K562 (cell line): ENCODE data around the gene ZNF747. TPM values are rescaled to one million over a fixed set of nuclear protein-coding genes. Genes with fewer than 3 reads are reported as not detected.
A peak's percentile ranks its signal among the peaks of the same experiment; 100 is the strongest.

Experiments
- ARID2 ChIP-seq: fragments of 450-650 bp; IDR thresholded peaks from 2 replicates; pipeline ENCODE4 v1.6.1; 2017; ENCODE audit warnings: antibody characterized with exemption, mild to moderate bottlenecking
- CBFA2T3 ChIP-seq: fragments of 450-650 bp; IDR thresholded peaks from 2 replicates; pipeline ENCODE4 v1.6.1; 2017
- CREM ChIP-seq: IDR thresholded peaks from 2 replicates; pipeline ENCODE4 v1.6.1; 2014; ENCODE audit warnings: antibody characterized with exemption, low read depth
- DLX4 ChIP-seq: fragments of 250-450 bp; sonication (Bioruptor Pico); IDR thresholded peaks from 2 replicates; pipeline ENCODE4 v1.6.1; 2021; ENCODE audit warnings: mild to moderate bottlenecking
- EP400 ChIP-seq: fragments of 450-650 bp; IDR thresholded peaks from 2 replicates; pipeline ENCODE4 v1.6.1; 2017; ENCODE audit warnings: antibody characterized with exemption, mild to moderate bottlenecking, moderate library complexity
- ETV5 ChIP-seq: sonication (generic); formaldehyde crosslinking; IDR thresholded peaks from 2 replicates; pipeline ENCODE4 v1.4.0; 2020; ENCODE audit warnings: low read depth, mild to moderate bottlenecking, missing genetic modification reagents
- IFI16 ChIP-seq: fragments of 250-450 bp; sonication (Bioruptor Pico); IDR thresholded peaks from 2 replicates; pipeline ENCODE4 v2.1.2; 2022; ENCODE audit warnings: mild to moderate bottlenecking, inconsistent platforms
- ILF3 ChIP-seq: fragments of 450-650 bp; IDR thresholded peaks from 2 replicates; pipeline ENCODE4 v1.6.1; 2018; ENCODE audit warnings: antibody characterized with exemption, mild to moderate bottlenecking, moderate library complexity, borderline replicate concordance
- KHSRP ChIP-seq: fragments of 450-650 bp; IDR thresholded peaks from 2 replicates; pipeline ENCODE4 v1.6.1; 2017
- MYC ChIP-seq, 2 experiments: fragments of 250-450 bp in 1 of 2; sonication (Bioruptor Pico) in 1 of 2; IDR thresholded peaks; 2 replicates each; pipeline versions ENCODE4 v1.5.1 to v1.6.1; 2012 to 2021; ENCODE audit warnings: low read depth in 2 of 2, borderline replicate concordance in 1 of 2, improper control_type of control experiment in 1 of 2, low read length in 1 of 2, mild to moderate bottlenecking in 1 of 2, moderate library complexity in 1 of 2
- NEUROD1 ChIP-seq: fragments of 150-350 bp; IDR thresholded peaks from 2 replicates; pipeline ENCODE4 v1.6.1; 2014; ENCODE audit warnings: borderline replicate concordance, low read length, low read depth; ENCODE audit not compliant: partially characterized antibody
- OTX1 ChIP-seq: fragments of 450-650 bp; formaldehyde crosslinking; IDR thresholded peaks from 2 replicates; pipeline ENCODE4 v1.4.0; 2022; ENCODE audit warnings: mild to moderate bottlenecking
- PRDM10 ChIP-seq: fragments of 450-650 bp; IDR thresholded peaks from 2 replicates; pipeline ENCODE4 v1.6.1; 2018; ENCODE audit not compliant: partially characterized antibody
- PTBP1 ChIP-seq: fragments of 200-400 bp; formaldehyde crosslinking; IDR thresholded peaks from 2 replicates; pipeline ENCODE4 v1.6.1; 2017; ENCODE audit warnings: low read depth, low read length
- SOX6 ChIP-seq: fragments of 450-650 bp; IDR thresholded peaks from 2 replicates; pipeline ENCODE4 v1.6.1; 2014; ENCODE audit warnings: mild to moderate bottlenecking
- SPI1 ChIP-seq: IDR thresholded peaks from 2 replicates; pipeline ENCODE4 v1.6.1; 2011; ENCODE audit warnings: low read depth, low read length, control low read depth, borderline replicate concordance
- SRSF7 ChIP-seq: fragments of 200-400 bp; formaldehyde crosslinking; optimal IDR thresholded peaks from 2 replicates; pipeline ENCODE3; 2017; ENCODE audit warnings: mild to moderate bottlenecking, low read depth, low read length
- ZBTB11 ChIP-seq, 3 experiments: fragments of 200-800 bp in 1 of 3; fragments of 250-450 bp in 1 of 3; fragments of 450-650 bp in 1 of 3; sonication (Bioruptor Pico) in 1 of 3; sonication (Bioruptor generic) in 1 of 3; formaldehyde crosslinking in 1 of 3; IDR thresholded peaks; 2 replicates each; pipeline versions ENCODE4 v1.6.1 to v1.8.0; 2016 to 2022; ENCODE audit warnings: mild to moderate bottlenecking in 2 of 3, missing genetic modification characterization in 2 of 3, missing compliant biosample characterization in 1 of 3, moderate library complexity in 1 of 3
- ZBTB26 ChIP-seq: fragments of 450-650 bp; formaldehyde crosslinking; IDR thresholded peaks from 2 replicates; pipeline ENCODE4 v1.4.0; 2022; ENCODE audit warnings: missing genetic modification characterization
- ZNF24 ChIP-seq: fragments of 450-650 bp; IDR thresholded peaks from 2 replicates; pipeline ENCODE4 v1.6.1; 2016
- ZNF445 ChIP-seq: fragments of 250-450 bp; sonication (Bioruptor Pico); IDR thresholded peaks from 2 replicates; pipeline ENCODE4 v1.4.0; 2020; ENCODE audit warnings: low read depth, mild to moderate bottlenecking, moderate library complexity
- ZNF668 ChIP-seq: fragments of 250-450 bp; sonication (Bioruptor Pico); IDR thresholded peaks from 2 replicates; pipeline ENCODE4 v1.8.0; 2022; ENCODE audit warnings: mild to moderate bottlenecking, inconsistent platforms
- ZSCAN29 ChIP-seq: fragments of 450-650 bp; IDR thresholded peaks from 2 replicates; pipeline ENCODE4 v1.6.1; 2017
- polyA plus RNA-seq, 8 experiments: library from polyadenylated mRNA; depleted of rRNA in 4 of 8; stranded (reverse) in 5 of 8; unstranded in 3 of 8; fragments of >200 nt; fragmentation: Nextera tagmentation in 2 of 8; fragmentation: Illumina TruSeq in 1 of 8; extraction: Ambion mirVana in 2 of 8; extraction: Trizol in 1 of 8; gene quantifications; 2 replicates each; pipeline versions ENCODE4 v1.2.1 to v1.2.3, GENCODE V29; 2011 to 2014; ENCODE audit warnings: inconsistent platforms in 1 of 8, missing spikeins in 1 of 8
- total RNA-seq, 7 experiments: library from RNA; depleted of rRNA in 6 of 7; stranded (reverse); fragments of >200 nt in 6 of 7; fragmentation: Illumina TruSeq in 2 of 7; extraction: Trizol in 2 of 7; gene quantifications; 2 replicates each; pipeline versions ENCODE4 v1.2.1 to v1.2.3, GENCODE V29; 2011 to 2021; ENCODE audit warnings: low replicate concordance in 1 of 7

ZNF747 gene
- total and polyA plus RNA-seq, 9 of the 15 experiments (the other 6 are each of a cell fraction or from before 2014, with no cell fraction given) = 0.14 to 3.3 (median 1.5) TPM

GRCh38 chr16:30499284-30499683, 35.4 kb downstream of the ZNF747 start (continued):
- TF ChIP-seq ZNF668 (CRISPR knock-in tag) (no peak), EP400 (no peak), ZBTB26 (CRISPR knock-in tag) (no peak), DLX4 (CRISPR knock-in tag) (no peak), ZNF445 (CRISPR knock-in tag) (no peak), NEUROD1 (no peak), ZNF24 (no peak), OTX1 (no peak), PRDM10 (peak; percentile 5), ILF3 (no peak), KHSRP (no peak), SOX6 (no peak), CBFA2T3 (no peak), IFI16 (CRISPR knock-in tag) (no peak), SPI1 (peak; percentile 77; the same call in 1 of the 2 replicates), ARID2 (no peak), ZBTB11 (CRISPR knock-in tag; IDR thresholded peaks at IDR 0.05) (no peak), PTBP1 (no peak), ZSCAN29 (no peak), ETV5 (CRISPR knock-in tag) (no peak), CREM (peak; percentile 83), MYC (IDR thresholded peaks at IDR 0.05; ENCODE audit: low read depth, low read length) (no peak), MYC (CRISPR knock-in tag; IDR thresholded peaks at IDR 0.05; ENCODE audit: borderline replicate concordance, low read depth) (no peak), SRSF7 (no peak)
